Lower leg skin (tissue), 4 donors: Measurements from ENCODE around the gene BUD23. TPM values are rescaled to one million over a fixed set of nuclear protein-coding genes. Genes with fewer than 3 reads are reported as not detected.

ENCODE experiments used
- DNase-seq, 2 donors: peaks; one replicate each; pipeline ENCODE4 v3.0.0-alpha.2; 2019; ENCODE audit warnings: low spot score in 2 of 2
- H3K4me3 ChIP-seq: fragments of 200-600 bp; sonication (generic); 2 replicates; pipeline ENCODE4 v1.5.1; 2017; ENCODE audit warnings: mild to moderate bottlenecking, low read depth; ENCODE audit not compliant: poor library complexity, severe bottlenecking
- CTCF ChIP-seq, 3 donors: fragments of 450-650 bp; IDR thresholded peaks; one replicate each; pipeline ENCODE4 v1.5.1; 2016; ENCODE audit warnings: antibody characterized with exemption in 3 of 3, mild to moderate bottlenecking in 3 of 3, moderate library complexity in 2 of 3
- POLR2A ChIP-seq, 2 donors: fragments of 450-650 bp; IDR thresholded peaks; one replicate each; pipeline ENCODE4 v1.6.1; 2016 to 2017; ENCODE audit warnings: antibody characterized with exemption in 2 of 2, mild to moderate bottlenecking in 1 of 2, moderate library complexity in 1 of 2
- WGBS, 2 donors: methylation state at CpG; one replicate each; pipeline ENCODE4 v1.1.5; 2018; 5-methylcytosine and 5-hydroxymethylcytosine counted together
- intact Hi-C: fragments of 100-400 bp; cut with DNase I; formaldehyde crosslinking; loops from one replicate; pipeline ENCODE4 v1.15.0; 2023; ENCODE audit warnings: low total_unique reads
- total RNA-seq, 4 donors: library from RNA; depleted of rRNA; stranded (reverse); fragments of >200 nt; gene quantifications; one replicate each; pipeline ENCODE4 v1.1.0, GENCODE V29; 2016

The BUD23 gene
- total RNA-seq, 4 donors from 2014 or later, result 46.3 to 57.8 (median 53.2) TPM

GRCh38 chr7:73703757-73704639 is 20.6 kb downstream of the BUD23 start:
- intact Hi-C loops, result no loop called here
- no peak for DNase-seq
- WGBS, 2 donors, result 36 to 48% methylated on average over 19 to 30 of the region's 45 CpGs
- TF ChIP-seq CTCF (IDR thresholded peaks at IDR 0.05), result no peak
- TF ChIP-seq POLR2A (IDR thresholded peaks at IDR 0.05), result no peak
- no peak overlapping the region for H3K4me3 ChIP-seq

- no peak overlapping the region for H3K4me3 ChIP-seq
- DNase-seq, result no peak
- intact Hi-C loops, result no loop called here
- 35 to 51% methylated on average over 23 of the region's 23 CpGs for WGBS, 2 donors
- TF ChIP-seq POLR2A (IDR thresholded peaks at IDR 0.05) (no peak), CTCF (IDR thresholded peaks at IDR 0.05) (no peak)
Observed at GRCh38 chr7:73704640-73705550, 21.5 kb downstream of the BUD23 start.

GRCh38 chr7:73705551-73705920 is 22.1 kb downstream of the BUD23 start:
- no peak for TF ChIP-seq POLR2A (IDR thresholded peaks at IDR 0.05)
- no peak for TF ChIP-seq CTCF (IDR thresholded peaks at IDR 0.05)
- intact Hi-C loops, result no loop called here
- WGBS, 2 donors, result 86 to 89% methylated on average over 10 of the region's 10 CpGs
- DNase-seq, result no peak
- H3K4me3 ChIP-seq, result no peak overlapping the region

- TF ChIP-seq CTCF (IDR thresholded peaks at IDR 0.05) (no peak), POLR2A (IDR thresholded peaks at IDR 0.05) (no peak)
- 83 to 85% methylated on average over 25 of the region's 25 CpGs for WGBS, 2 donors
- H3K4me3 ChIP-seq, result no peak overlapping the region
- intact Hi-C loops, result no loop called here
- no peak for DNase-seq
Observed at GRCh38 chr7:73706126-73707044, 23.0 kb downstream of the BUD23 start.

- intact Hi-C loops, result no loop called here
- peak in 1 of 2 donors; percentile 90 for DNase-seq
- WGBS, 2 donors, result 57 to 63% methylated on average over 13 to 15 of the region's 15 CpGs
- H3K4me3 ChIP-seq, result no peak overlapping the region
- TF ChIP-seq CTCF (IDR thresholded peaks at IDR 0.05) (no peak), POLR2A (IDR thresholded peaks at IDR 0.05) (no peak)
Observed at GRCh38 chr7:73707045-73707631, 23.7 kb downstream of the BUD23 start.
